Measurements from ENCODE around the gene CBX6. TPM values are rescaled to one million over a fixed set of nuclear protein-coding genes. Genes with fewer than 3 reads are reported as not detected.

The CBX6 gene
- total RNA-seq, 1 experiment from 2014 or later = 90.0 TPM

DNA sequence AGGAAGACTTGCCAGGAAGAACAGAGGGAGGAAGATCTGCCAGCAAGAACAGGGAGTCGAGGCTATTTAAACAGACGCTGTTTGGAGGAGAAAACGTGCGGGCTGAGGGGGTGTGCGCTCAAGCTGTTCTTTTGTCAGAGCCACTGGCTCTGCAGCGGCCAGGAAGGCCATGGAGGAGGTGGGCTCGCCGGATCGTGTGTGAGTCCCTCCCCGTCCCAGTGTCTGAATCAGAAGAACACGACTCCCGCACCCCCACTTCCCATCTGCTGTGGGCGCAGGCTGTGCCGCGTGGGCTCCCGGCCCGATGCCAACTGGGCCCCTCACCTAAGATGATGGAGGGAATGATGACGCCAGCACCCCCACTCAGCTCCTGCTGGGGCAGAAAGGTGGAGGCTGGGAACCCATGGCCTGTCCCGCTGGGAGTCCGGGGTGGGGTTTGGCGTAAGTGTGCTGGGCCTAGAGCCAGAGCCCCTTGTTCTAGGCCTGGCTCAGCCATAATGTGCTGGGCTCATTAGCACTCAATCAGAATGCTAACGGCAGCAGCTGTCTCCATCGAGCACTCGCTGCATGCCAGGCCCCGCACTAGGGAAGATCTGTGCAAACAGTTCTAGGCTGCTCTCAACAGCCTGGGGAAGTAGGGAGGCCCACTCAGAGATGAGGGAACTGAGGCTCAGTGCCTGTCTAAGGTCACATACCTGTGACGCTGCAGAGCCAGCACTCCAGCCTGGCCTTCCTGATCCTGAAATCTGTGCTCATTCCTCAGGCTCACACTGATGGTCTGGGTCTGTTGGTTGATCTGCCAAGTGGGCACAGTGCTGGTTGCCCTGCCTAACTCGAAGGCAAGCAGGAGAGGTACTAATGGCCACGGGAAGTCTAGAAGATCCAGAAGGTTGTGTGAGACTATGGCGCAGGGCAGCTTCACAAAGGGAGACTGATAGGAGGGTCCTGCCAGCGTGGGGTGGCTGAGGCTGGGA is 39.7 kb downstream of the CBX6 start:
- no TSS peak for BruUV-seq (replicated peaks)
- Histone ChIP-seq H3K9ac (ENCODE audit: low read length) (no peak overlapping the region), H2AFZ (ENCODE audit: low read depth, low read length, poor library complexity, severe bottlenecking) (no peak overlapping the region), H3K4me1 (ENCODE audit: control insufficient read depth in 1 of 2, insufficient read depth in 2 of 2, low read length in 2 of 2) (peaks cover 10 to 31% of the 10 kb centered on the region in 2 experiments), H4K20me1 (ENCODE audit: insufficient read depth) (no peaks in the 10 kb centered on the region), H3K4me2 (ENCODE audit: low read length) (no peak overlapping the region), H3K9me2 (ENCODE audit: insufficient read depth) (no peaks in the 10 kb centered on the region), H3K27ac (ENCODE audit: low read depth, low read length) (no peak overlapping the region), H3K27me3 (ENCODE audit: insufficient read depth, low read length) (no peaks in the 10 kb centered on the region), H3K79me2 (ENCODE audit: insufficient read depth, low read length) (no peaks in the 10 kb centered on the region), H3K4me3 (replicated peaks in 1 of 2; ENCODE audit: low read depth in 1 of 2, low read length in 2 of 2) (no peak overlapping the region), H3K36me3 (ENCODE audit: control insufficient read depth in 1 of 2, insufficient read depth in 2 of 2, low read length in 2 of 2) (no peaks in the 10 kb centered on the region), H3K9me3 (ENCODE audit: control insufficient read depth in 1 of 2, insufficient read depth in 1 of 2, low read depth in 1 of 2, low read length in 2 of 2) (no peaks in the 10 kb centered on the region)
- no peak for DNase-seq (ENCODE audit: low read depth, low spot score)
- ChIA-PET POLR2A (no interaction called here), RAD21 (ENCODE audit: low non-redundant PET in 1 of 2, low total read pairs in 2 of 2, uncharacterized antibody in 2 of 2, unreplicated experiment in 2 of 2) (no interaction called here), CTCF (no interaction called here)
- TF ChIP-seq, protein P1, sequence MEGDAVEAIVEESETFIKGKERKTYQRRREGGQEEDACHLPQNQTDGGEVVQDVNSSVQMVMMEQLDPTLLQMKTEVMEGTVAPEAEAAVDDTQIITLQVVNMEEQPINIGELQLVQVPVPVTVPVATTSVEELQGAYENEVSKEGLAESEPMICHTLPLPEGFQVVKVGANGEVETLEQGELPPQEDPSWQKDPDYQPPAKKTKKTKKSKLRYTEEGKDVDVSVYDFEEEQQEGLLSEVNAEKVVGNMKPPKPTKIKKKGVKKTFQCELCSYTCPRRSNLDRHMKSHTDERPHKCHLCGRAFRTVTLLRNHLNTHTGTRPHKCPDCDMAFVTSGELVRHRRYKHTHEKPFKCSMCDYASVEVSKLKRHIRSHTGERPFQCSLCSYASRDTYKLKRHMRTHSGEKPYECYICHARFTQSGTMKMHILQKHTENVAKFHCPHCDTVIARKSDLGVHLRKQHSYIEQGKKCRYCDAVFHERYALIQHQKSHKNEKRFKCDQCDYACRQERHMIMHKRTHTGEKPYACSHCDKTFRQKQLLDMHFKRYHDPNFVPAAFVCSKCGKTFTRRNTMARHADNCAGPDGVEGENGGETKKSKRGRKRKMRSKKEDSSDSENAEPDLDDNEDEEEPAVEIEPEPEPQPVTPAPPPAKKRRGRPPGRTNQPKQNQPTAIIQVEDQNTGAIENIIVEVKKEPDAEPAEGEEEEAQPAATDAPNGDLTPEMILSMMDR (IDR thresholded peaks at IDR 0.05 in 2 of 3, conservative IDR thresholded peaks at IDR 0.05 in 1 of 3; ENCODE audit: borderline replicate concordance in 1 of 3, insufficient read depth in 1 of 3, low read depth in 2 of 3, low read length in 2 of 3) = no peak
- TF ChIP-seq EZH2phosphoT487 (IDR thresholded peaks at IDR 0.05; ENCODE audit: borderline replicate concordance) (no peak), RAD21 (IDR thresholded peaks at IDR 0.05; ENCODE audit: low read depth) (no peak)
- TF ChIP-seq, protein P2, sequence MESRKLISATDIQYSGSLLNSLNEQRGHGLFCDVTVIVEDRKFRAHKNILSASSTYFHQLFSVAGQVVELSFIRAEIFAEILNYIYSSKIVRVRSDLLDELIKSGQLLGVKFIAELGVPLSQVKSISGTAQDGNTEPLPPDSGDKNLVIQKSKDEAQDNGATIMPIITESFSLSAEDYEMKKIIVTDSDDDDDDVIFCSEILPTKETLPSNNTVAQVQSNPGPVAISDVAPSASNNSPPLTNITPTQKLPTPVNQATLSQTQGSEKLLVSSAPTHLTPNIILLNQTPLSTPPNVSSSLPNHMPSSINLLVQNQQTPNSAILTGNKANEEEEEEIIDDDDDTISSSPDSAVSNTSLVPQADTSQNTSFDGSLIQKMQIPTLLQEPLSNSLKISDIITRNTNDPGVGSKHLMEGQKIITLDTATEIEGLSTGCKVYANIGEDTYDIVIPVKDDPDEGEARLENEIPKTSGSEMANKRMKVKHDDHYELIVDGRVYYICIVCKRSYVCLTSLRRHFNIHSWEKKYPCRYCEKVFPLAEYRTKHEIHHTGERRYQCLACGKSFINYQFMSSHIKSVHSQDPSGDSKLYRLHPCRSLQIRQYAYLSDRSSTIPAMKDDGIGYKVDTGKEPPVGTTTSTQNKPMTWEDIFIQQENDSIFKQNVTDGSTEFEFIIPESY (IDR thresholded peaks at IDR 0.05; ENCODE audit: extremely low read depth, insufficient replicate concordance, low read length) = no peak
- ATAC-seq = no peak
- intact Hi-C loops (cut with micrococcal nuclease) = no loop called here

All from HCT116 (cell line).